Karpas-422 (cell line): ENCODE results near the gene IKBKG. TPM values are rescaled to one million over a fixed set of nuclear protein-coding genes. Genes with fewer than 3 reads are reported as not detected.

ENCODE experiments used
- DNase-seq: peaks from one replicate; pipeline ENCODE4 v3.0.0-alpha.2; 2015
- H2AFZ ChIP-seq: fragments of 200-600 bp; sonication (generic); 2 replicates; pipeline ENCODE4 v1.6.1; 2014; ENCODE audit warnings: antibody characterized with exemption, low read length, mixed read lengths
- H3K27ac ChIP-seq: fragments of 200-600 bp; sonication (generic); 2 replicates; pipeline ENCODE4 v1.5.1; 2014; ENCODE audit warnings: mild to moderate bottlenecking, low read length, moderate library complexity
- H3K27me3 ChIP-seq: fragments of 200-600 bp; sonication (generic); 2 replicates; pipeline ENCODE4 v1.6.1; 2014; ENCODE audit warnings: low read length, mixed read lengths
- H3K36me3 ChIP-seq: fragments of 200-600 bp; sonication (generic); 2 replicates; pipeline ENCODE4 v1.6.1; 2014; ENCODE audit warnings: low read length, mixed read lengths; ENCODE audit not compliant: insufficient read depth
- H3K4me1 ChIP-seq: fragments of 200-600 bp; sonication (generic); 2 replicates; pipeline ENCODE4 v1.6.1; 2014; ENCODE audit warnings: mild to moderate bottlenecking, low read length, mixed read lengths
- H3K4me2 ChIP-seq: fragments of 200-600 bp; sonication (generic); 2 replicates; pipeline ENCODE4 v1.6.1; 2014; ENCODE audit warnings: low read length, low read depth, mild to moderate bottlenecking; ENCODE audit not compliant: poor library complexity, severe bottlenecking
- H3K4me3 ChIP-seq: fragments of 200-600 bp; sonication (generic); 2 replicates; pipeline ENCODE4 v1.5.1; 2014; ENCODE audit warnings: mild to moderate bottlenecking, antibody characterized with exemption, low read length, mixed read lengths
- H3K79me2 ChIP-seq: fragments of 200-600 bp; sonication (generic); 2 replicates; pipeline ENCODE4 v1.6.1; 2014; ENCODE audit warnings: mild to moderate bottlenecking, low read length, mixed read lengths
- H3K9ac ChIP-seq: fragments of 200-600 bp; sonication (generic); 2 replicates; pipeline ENCODE4 v1.6.0; 2014; ENCODE audit warnings: low read length
- H3K9me2 ChIP-seq: fragments of 200-600 bp; sonication (generic), shearing (Covaris generic); replicated peaks from 2 replicates; pipeline ENCODE4 v1.6.0; 2014; ENCODE audit warnings: mild to moderate bottlenecking, low read length, moderate library complexity; ENCODE audit not compliant: insufficient read depth
- H3K9me3 ChIP-seq: fragments of 300-700, 200-600 bp; sonication (generic); 2 replicates; pipeline ENCODE4 v1.6.1; 2014; ENCODE audit warnings: low read length, mixed read lengths
- H4K20me1 ChIP-seq: fragments of 200-600 bp; sonication (generic); 2 replicates; pipeline ENCODE4 v1.6.1; 2014; ENCODE audit warnings: mild to moderate bottlenecking, antibody characterized with exemption, low read length, low read depth; ENCODE audit not compliant: insufficient read depth
- total RNA-seq: library from RNA; depleted of rRNA; stranded (reverse); fragments of >200 nt; shearing (Covaris generic); gene quantifications from 2 replicates; pipeline ENCODE4 v1.2.3, GENCODE V29; 2014; ENCODE audit warnings: low replicate concordance

IKBKG gene
- total RNA-seq, 1 experiment from 2014 or later: 8.1 TPM

DNA sequence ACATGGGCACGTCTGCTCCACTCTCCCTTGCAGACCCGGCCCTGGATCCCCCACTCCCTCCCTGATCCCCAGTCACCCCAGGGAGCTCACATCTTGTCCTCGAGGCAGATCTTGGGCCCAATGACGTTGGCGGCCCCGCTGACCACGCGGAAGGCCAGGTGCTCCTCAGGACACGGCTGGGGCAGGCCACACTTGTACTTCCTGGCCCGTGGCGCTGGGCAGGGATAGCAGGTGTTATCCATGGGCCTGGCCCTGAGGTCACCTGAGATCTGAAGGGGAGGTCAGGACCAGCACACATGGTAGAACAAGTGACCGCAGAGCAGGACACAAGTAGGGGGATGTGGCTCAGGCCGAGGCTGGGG, 39.1 kb upstream of the IKBKG start:
- no peaks in the 10 kb centered on the region for H3K9me3 ChIP-seq
- H4K20me1 ChIP-seq: no peaks in the 10 kb centered on the region
- no peak for DNase-seq
- H3K27me3 ChIP-seq: no peaks in the 10 kb centered on the region
- no peak overlapping the region for H3K4me2 ChIP-seq
- H3K36me3 ChIP-seq: no peaks in the 10 kb centered on the region
- H3K27ac ChIP-seq: no peak overlapping the region
- no peaks in the 10 kb centered on the region for H3K79me2 ChIP-seq
- no peak overlapping the region for H2AFZ ChIP-seq
- no peaks in the 10 kb centered on the region for H3K9me2 ChIP-seq
- H3K4me1 ChIP-seq: no peaks in the 10 kb centered on the region
- no peak overlapping the region for H3K4me3 ChIP-seq
- H3K9ac ChIP-seq: no peak overlapping the region

DNA sequence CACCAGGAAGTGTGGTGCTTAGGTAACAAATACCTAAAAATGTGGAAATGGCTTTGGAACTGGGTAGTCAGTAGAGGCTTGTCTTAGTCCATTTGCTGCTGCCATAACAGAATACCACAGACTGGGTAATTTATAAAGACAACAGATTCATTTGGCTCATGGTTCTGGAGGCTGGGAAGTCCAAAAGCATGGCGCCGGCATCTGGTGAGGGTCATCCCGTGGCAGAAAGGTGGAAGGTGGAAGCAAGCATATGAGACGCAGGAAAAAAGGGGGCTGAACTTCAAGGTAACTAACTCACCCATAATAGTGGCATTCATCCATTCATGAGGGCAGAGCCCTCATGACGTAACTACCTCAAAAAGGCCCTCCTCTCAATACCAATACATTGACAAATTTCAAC, 38.0 kb upstream of the IKBKG start:
- Histone ChIP-seq H3K4me2 (no peak overlapping the region), H4K20me1 (no peaks in the 10 kb centered on the region), H3K9ac (no peak overlapping the region), H3K4me1 (no peaks in the 10 kb centered on the region), H3K79me2 (no peaks in the 10 kb centered on the region), H3K27me3 (no peaks in the 10 kb centered on the region), H3K27ac (no peak overlapping the region), H3K9me2 (no peaks in the 10 kb centered on the region), H3K9me3 (no peaks in the 10 kb centered on the region), H2AFZ (no peak overlapping the region), H3K36me3 (no peaks in the 10 kb centered on the region), H3K4me3 (no peak overlapping the region)
- DNase-seq: no peak

DNA sequence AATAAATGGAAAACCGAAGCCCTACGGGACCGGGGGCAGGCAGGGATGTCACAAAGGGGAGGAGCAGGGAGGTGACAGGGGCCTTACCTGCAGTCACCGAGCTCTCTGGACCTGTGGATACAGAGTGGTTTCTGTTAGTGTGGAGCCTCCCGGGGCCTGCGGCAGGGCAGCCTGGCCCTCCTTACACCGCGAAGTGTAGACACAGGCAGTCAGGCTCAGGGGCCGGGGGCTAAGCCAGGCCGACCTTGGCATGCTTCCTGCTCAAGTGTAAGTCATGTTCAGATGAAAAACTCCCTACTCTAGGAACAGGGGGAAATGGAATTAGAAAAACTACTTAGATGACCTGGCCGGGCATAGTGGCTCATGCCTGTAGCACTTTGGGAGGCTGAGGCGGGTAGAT, 35.7 kb upstream of the IKBKG start:
- Histone ChIP-seq H3K4me1 (peaks cover 10% of the 10 kb centered on the region), H3K4me2 (no peak overlapping the region), H3K9ac (no peak overlapping the region), H3K9me2 (no peaks in the 10 kb centered on the region), H3K79me2 (peaks cover 8% of the 10 kb centered on the region; the same call in 1 of the 2 replicates), H3K27ac (no peak overlapping the region), H3K27me3 (no peaks in the 10 kb centered on the region), H3K36me3 (no peaks in the 10 kb centered on the region), H3K4me3 (no peak overlapping the region), H4K20me1 (no peaks in the 10 kb centered on the region), H3K9me3 (no peaks in the 10 kb centered on the region), H2AFZ (no peak overlapping the region)
- no peak for DNase-seq

DNA sequence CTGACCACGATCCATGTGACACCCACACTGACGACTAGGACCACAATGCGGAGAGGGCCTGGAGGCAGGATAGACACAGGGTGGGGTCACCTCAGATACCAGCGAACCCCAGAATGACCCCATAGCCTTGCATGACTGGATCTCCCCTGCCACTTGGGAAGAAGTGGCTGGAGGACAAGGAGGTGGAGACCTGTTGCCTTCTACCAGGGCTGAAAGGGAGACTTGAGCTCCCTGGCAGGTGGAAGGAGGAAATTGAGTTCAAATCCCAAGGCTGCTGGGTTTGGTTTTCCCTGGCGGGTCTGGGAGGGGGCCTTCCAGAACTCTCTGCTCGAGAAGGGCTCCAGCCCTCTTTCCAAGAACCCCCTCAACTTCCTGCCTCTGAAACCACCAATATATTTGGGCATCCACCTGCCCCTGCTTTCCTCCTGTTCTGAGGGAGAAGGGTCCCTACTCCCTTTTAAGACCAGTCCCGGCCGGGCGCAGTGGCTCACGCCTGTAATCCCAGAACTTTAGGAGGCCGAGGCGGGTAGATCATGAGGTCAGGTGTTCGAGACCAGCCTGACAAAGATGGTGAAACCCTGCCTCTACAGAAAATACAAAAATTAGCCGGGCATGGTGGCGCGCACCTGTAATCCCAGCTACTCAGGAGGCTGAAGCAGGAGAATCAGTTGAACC, 34.4 kb upstream of the IKBKG start:
- no peak overlapping the region for H3K27ac ChIP-seq
- H3K4me3 ChIP-seq: no peak overlapping the region
- H3K36me3 ChIP-seq: no peaks in the 10 kb centered on the region
- H3K9me3 ChIP-seq: no peaks in the 10 kb centered on the region
- peaks cover 16% of the 10 kb centered on the region for H3K4me1 ChIP-seq
- no peak for DNase-seq
- H4K20me1 ChIP-seq: no peaks in the 10 kb centered on the region
- H3K4me2 ChIP-seq: no peak overlapping the region
- no peaks in the 10 kb centered on the region for H3K27me3 ChIP-seq
- H3K9me2 ChIP-seq: no peaks in the 10 kb centered on the region
- no peak overlapping the region for H2AFZ ChIP-seq
- H3K79me2 ChIP-seq: peaks cover 8% of the 10 kb centered on the region; the same call in 1 of the 2 replicates
- H3K9ac ChIP-seq: no peak overlapping the region

DNA sequence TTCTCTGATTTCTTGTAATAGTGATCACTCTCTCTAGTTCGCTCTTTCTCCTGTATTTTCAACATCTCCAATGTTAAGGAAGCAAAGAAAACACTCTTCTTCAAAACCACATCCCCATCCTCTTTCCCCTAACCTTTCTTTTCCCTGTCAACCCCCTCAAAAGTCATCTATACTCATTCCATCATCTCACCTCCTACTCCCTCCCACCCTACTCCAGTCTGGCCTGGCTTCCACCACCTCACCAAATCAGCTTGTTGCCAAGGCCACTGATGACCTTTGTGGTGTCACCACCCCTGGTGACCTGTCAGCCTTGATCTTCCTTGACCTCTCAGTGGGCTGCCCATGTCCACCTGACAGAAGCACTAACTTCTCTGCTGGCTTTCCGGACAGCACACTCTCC, 33.7 kb upstream of the IKBKG start:
- H3K9me2 ChIP-seq: no peaks in the 10 kb centered on the region
- H3K9me3 ChIP-seq: no peaks in the 10 kb centered on the region
- no peaks in the 10 kb centered on the region for H4K20me1 ChIP-seq
- H3K79me2 ChIP-seq: peaks cover 8% of the 10 kb centered on the region; the same call in 1 of the 2 replicates
- H3K36me3 ChIP-seq: no peaks in the 10 kb centered on the region
- DNase-seq: no peak
- no peak overlapping the region for H3K4me2 ChIP-seq
- H3K4me3 ChIP-seq: no peak overlapping the region
- H3K9ac ChIP-seq: no peak overlapping the region
- H2AFZ ChIP-seq: no peak overlapping the region
- no peak overlapping the region for H3K27ac ChIP-seq
- H3K4me1 ChIP-seq: peaks cover 22% of the 10 kb centered on the region
- H3K27me3 ChIP-seq: no peaks in the 10 kb centered on the region

DNA sequence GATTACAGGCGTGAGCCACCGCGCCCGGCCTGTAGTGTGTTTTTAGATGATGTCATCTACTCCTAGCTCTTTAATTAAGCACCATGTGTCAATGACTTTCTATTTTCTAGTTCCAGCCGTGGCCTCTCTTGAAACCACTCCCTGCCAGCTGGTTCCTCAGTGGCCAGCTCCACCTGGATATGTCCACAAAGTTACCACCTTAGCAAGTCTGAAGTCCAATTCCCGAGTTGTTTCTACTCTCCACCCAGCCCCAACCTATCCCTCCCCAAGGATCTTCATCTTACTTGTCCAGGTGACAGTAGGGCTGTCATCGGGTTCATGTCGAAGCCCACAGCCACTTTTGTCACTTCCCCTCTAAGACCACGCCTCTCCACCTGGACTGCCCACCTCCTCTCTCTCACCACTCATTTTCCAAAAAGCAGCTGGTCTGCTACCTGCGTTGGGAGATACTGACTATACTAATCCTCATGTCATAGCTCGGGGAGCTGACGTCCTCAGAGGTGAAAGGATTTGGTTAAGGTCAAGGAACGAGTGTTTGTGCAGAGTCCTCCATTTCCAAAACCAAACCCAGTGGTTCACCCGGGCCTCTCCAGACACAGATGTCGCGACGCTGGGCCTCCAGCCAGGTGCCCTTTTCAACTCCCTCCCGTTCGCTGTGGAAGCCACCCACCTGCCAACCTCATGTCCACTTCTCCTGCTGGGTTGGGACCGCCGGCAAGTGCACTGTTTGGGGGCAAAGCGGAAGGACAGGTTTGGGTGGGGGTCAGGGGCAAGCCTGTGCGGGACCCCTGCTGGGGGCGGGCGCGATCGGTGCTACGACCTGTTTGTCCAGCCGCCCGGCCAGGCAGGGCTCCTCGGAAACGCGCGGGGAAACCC, 32.1 kb upstream of the IKBKG start:
- Histone ChIP-seq H3K9me2 (no peaks in the 10 kb centered on the region), H3K36me3 (no peaks in the 10 kb centered on the region), H3K4me1 (peaks cover 22% of the 10 kb centered on the region), H4K20me1 (no peaks in the 10 kb centered on the region), H3K4me3 (peak overlapping the region; percentile 89), H3K9ac (peak overlapping the region; percentile 88), H3K27ac (0 out of 2 replicates have a peak overlapping the region, but pooled peaks have one; percentile 17), H3K4me2 (peak overlapping the region; percentile 64), H2AFZ (no peak overlapping the region), H3K27me3 (no peaks in the 10 kb centered on the region), H3K79me2 (peaks cover 8% of the 10 kb centered on the region; the same call in 1 of the 2 replicates), H3K9me3 (no peaks in the 10 kb centered on the region)
- DNase-seq: peak; percentile 60

DNA sequence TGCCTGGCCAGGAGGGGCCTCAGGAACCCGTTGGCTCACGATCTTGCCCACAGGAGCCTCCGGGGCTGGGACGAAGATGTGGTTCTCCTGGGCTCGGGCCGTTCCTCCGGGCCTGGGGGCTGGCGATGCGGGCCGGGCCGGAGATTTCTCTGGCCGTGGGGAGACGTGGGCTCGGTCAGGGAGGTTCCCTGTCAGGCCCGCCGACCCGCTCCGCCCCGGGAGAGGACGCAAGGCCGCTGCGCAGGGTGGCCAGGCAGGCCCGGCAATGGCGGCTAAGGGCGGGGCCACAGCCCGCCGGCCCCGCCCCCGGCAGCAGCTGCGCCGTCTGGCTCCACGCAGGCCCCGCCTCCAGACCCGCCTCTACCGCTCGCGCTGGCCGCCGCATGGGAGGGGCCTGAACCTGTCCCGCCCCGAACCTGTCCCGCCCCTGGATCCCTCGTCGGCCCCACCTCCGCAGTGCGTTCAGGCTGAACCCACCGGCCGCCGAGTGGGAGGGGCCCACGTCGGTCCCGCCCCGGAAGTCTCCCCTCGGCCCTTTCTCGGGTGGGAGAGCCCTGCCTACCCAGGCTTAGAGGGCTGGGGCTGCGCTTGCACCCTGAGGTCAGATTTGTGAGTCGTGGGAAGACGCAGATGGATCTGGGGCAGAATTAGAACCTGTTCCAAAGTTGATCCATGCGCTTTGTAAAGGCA, 31.3 kb upstream of the IKBKG start, which contains the start of gene FAM3A:
FAM3A (minus strand) TSS at position 267 of the 690 bp plus-strand sequence. CDS start 460 bp downstream, outside the sequence.
- H3K27me3 ChIP-seq: no peaks in the 10 kb centered on the region
- DNase-seq: peak; percentile 92
- H3K79me2 ChIP-seq: peaks cover 8% of the 10 kb centered on the region; the same call in 1 of the 2 replicates
- H4K20me1 ChIP-seq: no peaks in the 10 kb centered on the region
- H3K9me3 ChIP-seq: no peaks in the 10 kb centered on the region
- peak within 1 kb of the TSS; percentile 89 for H3K4me3 ChIP-seq
- no peak within 1 kb of the TSS for H2AFZ ChIP-seq
- peaks cover 22% of the 10 kb centered on the region for H3K4me1 ChIP-seq
- no peaks in the 10 kb centered on the region for H3K36me3 ChIP-seq
- H3K4me2 ChIP-seq: peak within 1 kb of the TSS; percentile 64
- no peaks in the 10 kb centered on the region for H3K9me2 ChIP-seq
- 0 out of 2 replicates have a peak within 1 kb of the TSS, but pooled peaks have one; percentile 17 for H3K27ac ChIP-seq
- peak within 1 kb of the TSS; percentile 88 for H3K9ac ChIP-seq
